ENCODE results near the gene C20orf173. TPM values are rescaled to one million over a fixed set of nuclear protein-coding genes. Genes with fewer than 3 reads are reported as not detected.
A peak's percentile ranks its signal among the peaks of the same experiment; 100 is the strongest.

C20orf173 gene
- total RNA-seq, 1 donor = not detected

DNA sequence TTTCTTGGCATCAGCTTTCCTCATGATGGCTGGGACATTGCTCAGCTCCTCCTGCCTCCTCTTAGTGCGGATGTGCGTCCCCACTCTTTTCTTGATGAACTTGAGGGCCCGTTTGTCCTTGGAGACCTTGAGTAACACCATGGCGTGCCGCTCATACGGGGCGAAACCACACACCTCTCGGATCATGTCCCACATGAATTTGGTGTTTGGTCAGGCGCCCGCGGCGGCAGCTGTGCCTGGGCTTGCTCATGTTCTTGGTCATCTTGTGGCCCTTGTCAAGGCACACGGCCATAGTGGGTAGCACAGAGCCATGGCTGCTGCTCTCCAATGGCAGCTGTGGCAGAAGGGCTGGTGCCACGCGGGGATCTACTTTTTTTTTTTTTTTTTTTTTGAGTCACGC lies 15.0 kb upstream of the C20orf173 start:
- no peaks in the 10 kb centered on the region for H3K9me3 ChIP-seq (ENCODE audit: low read depth, low read length)
- H3K79me2 ChIP-seq (ENCODE audit: insufficient read depth, low read length) = peaks cover 15% of the 10 kb centered on the region
- H3K4me2 ChIP-seq (ENCODE audit: insufficient read depth, low read length) = no peak overlapping the region
- H3K27me3 ChIP-seq (ENCODE audit: insufficient read depth, low read length) = no peaks in the 10 kb centered on the region
- H4K20me1 ChIP-seq (ENCODE audit: insufficient read depth, low read length) = no peaks in the 10 kb centered on the region
- H2AFZ ChIP-seq (ENCODE audit: low read length) = no peak overlapping the region
- DNase-seq (ENCODE audit: insufficient read length, low spot score, missing footprints) = no peak
- peaks cover 38% of the 10 kb centered on the region for H3K36me3 ChIP-seq (ENCODE audit: insufficient read depth, low read length)
- peaks cover 11% of the 10 kb centered on the region for H3K4me1 ChIP-seq (ENCODE audit: insufficient read depth, low read length)
- H3K27ac ChIP-seq (ENCODE audit: low read depth, low read length) = no peak overlapping the region
- no peak overlapping the region for H3K4me3 ChIP-seq (ENCODE audit: insufficient read depth, low read length)
- TF ChIP-seq, protein P1, sequence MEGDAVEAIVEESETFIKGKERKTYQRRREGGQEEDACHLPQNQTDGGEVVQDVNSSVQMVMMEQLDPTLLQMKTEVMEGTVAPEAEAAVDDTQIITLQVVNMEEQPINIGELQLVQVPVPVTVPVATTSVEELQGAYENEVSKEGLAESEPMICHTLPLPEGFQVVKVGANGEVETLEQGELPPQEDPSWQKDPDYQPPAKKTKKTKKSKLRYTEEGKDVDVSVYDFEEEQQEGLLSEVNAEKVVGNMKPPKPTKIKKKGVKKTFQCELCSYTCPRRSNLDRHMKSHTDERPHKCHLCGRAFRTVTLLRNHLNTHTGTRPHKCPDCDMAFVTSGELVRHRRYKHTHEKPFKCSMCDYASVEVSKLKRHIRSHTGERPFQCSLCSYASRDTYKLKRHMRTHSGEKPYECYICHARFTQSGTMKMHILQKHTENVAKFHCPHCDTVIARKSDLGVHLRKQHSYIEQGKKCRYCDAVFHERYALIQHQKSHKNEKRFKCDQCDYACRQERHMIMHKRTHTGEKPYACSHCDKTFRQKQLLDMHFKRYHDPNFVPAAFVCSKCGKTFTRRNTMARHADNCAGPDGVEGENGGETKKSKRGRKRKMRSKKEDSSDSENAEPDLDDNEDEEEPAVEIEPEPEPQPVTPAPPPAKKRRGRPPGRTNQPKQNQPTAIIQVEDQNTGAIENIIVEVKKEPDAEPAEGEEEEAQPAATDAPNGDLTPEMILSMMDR (IDR thresholded peaks at IDR 0.05; ENCODE audit: extremely low read depth, low read depth, low read length) = no peak

DNA sequence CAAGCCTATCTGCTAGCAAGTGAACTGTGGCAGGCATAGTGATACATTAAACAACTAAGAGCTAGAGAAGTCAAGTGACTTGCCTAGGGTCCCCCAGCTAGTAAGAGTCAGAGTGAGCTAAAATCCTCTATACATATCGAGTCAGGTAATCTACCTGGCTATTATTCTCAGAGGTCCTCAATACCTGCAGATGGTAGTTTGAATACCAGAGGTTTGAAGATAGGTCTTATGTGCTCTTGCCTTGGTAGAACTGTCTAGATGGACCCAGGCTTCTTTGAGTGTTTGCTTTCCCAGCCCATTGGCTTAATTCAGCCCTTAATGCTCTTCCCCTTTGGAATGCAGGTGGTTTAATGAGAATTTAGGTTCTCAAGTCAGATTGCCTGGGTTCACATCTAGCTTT lies 13.5 kb upstream of the C20orf173 start:
- TF ChIP-seq, protein P1 (IDR thresholded peaks at IDR 0.05; ENCODE audit: extremely low read depth, low read depth, low read length) = no peak
- H3K79me2 ChIP-seq (ENCODE audit: insufficient read depth, low read length) = peaks cover 15% of the 10 kb centered on the region
- H3K27me3 ChIP-seq (ENCODE audit: insufficient read depth, low read length) = no peaks in the 10 kb centered on the region
- peaks cover 11% of the 10 kb centered on the region for H3K4me1 ChIP-seq (ENCODE audit: insufficient read depth, low read length)
- peaks cover 24% of the 10 kb centered on the region for H3K36me3 ChIP-seq (ENCODE audit: insufficient read depth, low read length)
- H3K27ac ChIP-seq (ENCODE audit: low read depth, low read length) = no peak overlapping the region
- peak overlapping the region; percentile 95 for H3K4me3 ChIP-seq (ENCODE audit: insufficient read depth, low read length)
- no peak overlapping the region for H2AFZ ChIP-seq (ENCODE audit: low read length)
- H3K4me2 ChIP-seq (ENCODE audit: insufficient read depth, low read length) = peak overlapping the region; percentile 96
- peak; percentile 57 for DNase-seq (ENCODE audit: insufficient read length, low spot score, missing footprints)
- H4K20me1 ChIP-seq (ENCODE audit: insufficient read depth, low read length) = no peaks in the 10 kb centered on the region
- no peaks in the 10 kb centered on the region for H3K9me3 ChIP-seq (ENCODE audit: low read depth, low read length)

DNA sequence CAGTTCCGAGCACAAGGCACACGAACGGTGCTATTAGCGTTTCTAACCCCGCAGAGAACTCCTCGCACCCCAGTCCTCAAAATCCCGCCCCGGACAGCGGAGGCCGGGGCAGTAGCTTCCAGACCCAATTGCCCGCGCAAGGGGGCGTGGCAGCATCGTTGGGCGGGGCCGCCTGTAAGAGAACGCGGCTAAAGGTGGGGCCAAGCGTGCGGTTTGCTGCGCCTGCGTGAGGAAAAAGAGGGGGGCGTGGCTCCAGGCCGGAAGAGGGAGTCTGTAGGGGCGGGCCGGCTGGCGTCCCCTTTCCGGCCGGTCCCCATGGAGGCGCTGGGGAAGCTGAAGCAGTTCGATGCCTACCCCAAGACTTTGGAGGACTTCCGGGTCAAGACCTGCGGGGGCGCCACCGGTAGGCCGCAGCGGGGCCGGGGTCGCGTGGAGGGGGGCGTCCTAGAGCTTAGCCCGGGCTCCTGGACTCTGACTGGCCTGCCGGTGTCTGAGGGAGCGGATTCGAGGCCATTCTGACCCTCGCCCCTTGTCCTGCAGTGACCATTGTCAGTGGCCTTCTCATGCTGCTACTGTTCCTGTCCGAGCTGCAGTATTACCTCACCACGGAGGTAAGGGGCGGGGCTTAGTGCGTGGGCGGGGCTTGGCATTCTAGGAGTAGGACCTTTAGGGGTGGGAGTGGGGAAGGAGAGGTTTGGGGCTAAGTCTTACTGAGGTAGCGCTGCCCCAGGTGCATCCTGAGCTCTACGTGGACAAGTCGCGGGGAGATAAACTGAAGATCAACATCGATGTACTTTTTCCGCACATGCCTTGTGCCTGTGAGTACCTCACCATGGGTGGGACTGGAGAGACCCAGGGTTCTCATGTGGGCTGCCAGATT lies 12.6 kb upstream of the C20orf173 start, which contains the start of gene ERGIC3:
ERGIC3 (plus strand) TSS at position 296 of the 880 bp plus-strand sequence; CDS start at position 316, 20 bp downstream.
- Histone ChIP-seq H3K4me2 (ENCODE audit: insufficient read depth, low read length) (peak within 1 kb of the TSS; percentile 96), H3K4me3 (ENCODE audit: insufficient read depth, low read length) (peak within 1 kb of the TSS; percentile 95), H3K27ac (ENCODE audit: low read depth, low read length) (peak within 1 kb of the TSS; percentile 77), H3K27me3 (ENCODE audit: insufficient read depth, low read length) (no peaks in the 10 kb centered on the region), H3K79me2 (ENCODE audit: insufficient read depth, low read length) (peaks cover 15% of the 10 kb centered on the region), H3K4me1 (ENCODE audit: insufficient read depth, low read length) (peaks cover 11% of the 10 kb centered on the region), H2AFZ (ENCODE audit: low read length) (peak within 1 kb of the TSS; percentile 91), H4K20me1 (ENCODE audit: insufficient read depth, low read length) (no peaks in the 10 kb centered on the region), H3K36me3 (ENCODE audit: insufficient read depth, low read length) (peaks cover 14% of the 10 kb centered on the region), H3K9me3 (ENCODE audit: low read depth, low read length) (no peaks in the 10 kb centered on the region)
- TF ChIP-seq, protein P1 (IDR thresholded peaks at IDR 0.05; ENCODE audit: extremely low read depth, low read depth, low read length) = no peak
- peak; percentile 97 for DNase-seq (ENCODE audit: insufficient read length, low spot score, missing footprints)

DNA sequence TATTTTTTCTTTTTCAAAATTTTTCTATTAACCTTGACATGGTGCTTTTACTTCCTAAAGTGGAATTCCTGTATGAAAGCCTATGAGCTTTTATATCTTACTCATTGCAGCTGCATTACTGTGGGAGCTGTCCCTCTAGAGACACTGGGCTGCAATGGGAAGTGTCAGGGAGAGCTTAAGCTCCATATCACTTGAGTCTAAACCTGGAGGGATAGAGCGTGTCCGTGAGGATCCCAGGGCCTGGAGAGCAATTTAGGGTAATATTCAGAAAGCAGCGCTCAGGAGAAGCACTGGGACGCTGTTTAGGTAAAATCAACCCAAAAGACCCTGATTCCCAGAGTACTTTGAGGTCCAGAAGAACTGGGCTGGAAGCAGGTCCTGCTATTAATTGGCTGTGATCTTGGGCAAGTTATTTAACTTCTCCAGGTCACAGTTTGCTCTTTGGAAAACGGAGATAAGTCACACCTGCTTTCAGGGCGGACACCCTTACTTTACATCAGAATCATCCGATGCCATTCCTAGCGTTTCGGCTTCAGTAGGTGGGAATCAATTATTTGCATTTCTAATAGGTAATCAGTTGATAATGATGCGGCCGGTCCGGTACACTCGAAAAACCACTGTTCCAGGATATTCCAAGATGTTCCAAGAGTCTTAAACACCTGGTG lies 11.8 kb upstream of the C20orf173 start:
- Histone ChIP-seq H3K79me2 (ENCODE audit: insufficient read depth, low read length) (peaks cover 15% of the 10 kb centered on the region), H3K27ac (ENCODE audit: low read depth, low read length) (no peak overlapping the region), H2AFZ (ENCODE audit: low read length) (peak overlapping the region; percentile 91), H3K9me3 (ENCODE audit: low read depth, low read length) (no peaks in the 10 kb centered on the region), H3K27me3 (ENCODE audit: insufficient read depth, low read length) (no peaks in the 10 kb centered on the region), H3K4me3 (ENCODE audit: insufficient read depth, low read length) (peak overlapping the region; percentile 95), H3K4me2 (ENCODE audit: insufficient read depth, low read length) (peak overlapping the region; percentile 96), H3K36me3 (ENCODE audit: insufficient read depth, low read length) (peaks cover 7% of the 10 kb centered on the region), H3K4me1 (ENCODE audit: insufficient read depth, low read length) (peaks cover 11% of the 10 kb centered on the region), H4K20me1 (ENCODE audit: insufficient read depth, low read length) (no peaks in the 10 kb centered on the region)
- TF ChIP-seq, protein P1 (IDR thresholded peaks at IDR 0.05; ENCODE audit: extremely low read depth, low read depth, low read length) = no peak
- DNase-seq (ENCODE audit: insufficient read length, low spot score, missing footprints) = no peak

Measured in osteoblast (primary cell).